A549 (cell line): Measurements from ENCODE around the gene HSD17B4.

ENCODE experiments used
- CHD2 ChIP-seq: fragments of 150-350 bp; IDR thresholded peaks from 2 replicates; pipeline ENCODE4 v1.6.1; 2014; ENCODE audit warnings: low read length; ENCODE audit not compliant: partially characterized antibody
- EHMT2 ChIP-seq: fragments of 200-600 bp; sonication (generic); IDR thresholded peaks from 2 replicates; pipeline ENCODE4 v1.6.1; 2016; ENCODE audit warnings: antibody characterized with exemption, low read depth, mild to moderate bottlenecking, moderate library complexity
- FOSL2 ChIP-seq, 2 experiments: fragments of 450-650 bp in 1 of 2; fragments of >200 bp in 1 of 2; sonication (Bioruptor Twin) in 1 of 2; formaldehyde crosslinking; IDR thresholded peaks; 2 replicates each; pipeline versions ENCODE4 v1.5.0 to v1.6.1; 2016 to 2020; ENCODE audit warnings: mild to moderate bottlenecking in 1 of 2, moderate library complexity in 1 of 2
- HDAC2 ChIP-seq: fragments of 200-600 bp; sonication (generic); IDR thresholded peaks from 2 replicates; pipeline ENCODE4 v1.6.1; 2016
- JUNB ChIP-seq: fragments of >200 bp; sonication (Bioruptor Twin); formaldehyde crosslinking; IDR thresholded peaks from 2 replicates; pipeline ENCODE4 v1.6.1; 2016
- KDM1A ChIP-seq: fragments of 200-600 bp; sonication (generic); IDR thresholded peaks from 2 replicates; pipeline ENCODE4 v1.6.1; 2016; ENCODE audit warnings: low read depth, mild to moderate bottlenecking
- POLR2A ChIP-seq: IDR thresholded peaks from 2 replicates; pipeline ENCODE4 v1.6.1; 2012; ENCODE audit warnings: mild to moderate bottlenecking, low read length
- RARB ChIP-seq: fragments of 250-450 bp; sonication (Bioruptor Pico); IDR thresholded peaks from 2 replicates; pipeline ENCODE4 v1.8.0; 2021; ENCODE audit warnings: mild to moderate bottlenecking, moderate library complexity
- RCOR1 ChIP-seq: fragments of 150-350 bp; IDR thresholded peaks from 2 replicates; pipeline ENCODE4 v1.6.1; 2014; ENCODE audit warnings: antibody characterized with exemption, low read length, low read depth
- TF ChIP-seq, protein P1 (sequence below): fragments of >200 bp; sonication (Bioruptor Twin); formaldehyde crosslinking; IDR thresholded peaks from 3 replicates; pipeline ENCODE4 v1.5.1; 2016
- TF ChIP-seq, protein P2 (sequence below): IDR thresholded peaks from 2 replicates; pipeline ENCODE4 v1.6.1; 2012
- TF ChIP-seq, protein P3 (sequence below): fragments of 200-600 bp; sonication (generic); IDR thresholded peaks from 2 replicates; pipeline ENCODE4 v1.6.1; 2016; ENCODE audit warnings: antibody characterized with exemption, mild to moderate bottlenecking, moderate library complexity
- TF ChIP-seq, protein P4 (sequence below): fragments of 250-450 bp; sonication (Bioruptor Pico); IDR thresholded peaks from 2 replicates; pipeline ENCODE4 v1.5.0; 2020; ENCODE audit warnings: low read depth, mild to moderate bottlenecking, moderate library complexity

DNA sequence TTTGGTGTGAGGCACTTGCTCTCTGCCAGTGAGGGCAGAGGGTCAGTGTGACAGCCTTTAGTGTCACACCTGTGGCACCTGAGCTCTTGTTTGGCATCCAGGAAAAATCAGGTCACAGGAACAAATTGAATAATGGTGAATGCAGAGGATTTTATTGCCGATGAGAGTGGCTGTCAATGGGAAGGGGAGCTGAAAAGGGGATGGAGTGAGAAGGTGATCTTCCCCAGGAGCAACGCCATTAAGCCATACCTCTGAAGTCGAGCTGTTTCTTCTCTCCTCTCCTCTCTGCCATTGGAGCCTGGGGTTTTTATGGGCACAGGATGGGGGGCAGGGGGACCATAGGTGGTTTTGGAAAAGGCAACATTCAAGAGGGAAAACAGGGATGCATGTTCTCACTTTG lies 2.4 kb upstream of the HSD17B4 start:
- TF ChIP-seq CHD2: no peak
- TF ChIP-seq, protein P1, sequence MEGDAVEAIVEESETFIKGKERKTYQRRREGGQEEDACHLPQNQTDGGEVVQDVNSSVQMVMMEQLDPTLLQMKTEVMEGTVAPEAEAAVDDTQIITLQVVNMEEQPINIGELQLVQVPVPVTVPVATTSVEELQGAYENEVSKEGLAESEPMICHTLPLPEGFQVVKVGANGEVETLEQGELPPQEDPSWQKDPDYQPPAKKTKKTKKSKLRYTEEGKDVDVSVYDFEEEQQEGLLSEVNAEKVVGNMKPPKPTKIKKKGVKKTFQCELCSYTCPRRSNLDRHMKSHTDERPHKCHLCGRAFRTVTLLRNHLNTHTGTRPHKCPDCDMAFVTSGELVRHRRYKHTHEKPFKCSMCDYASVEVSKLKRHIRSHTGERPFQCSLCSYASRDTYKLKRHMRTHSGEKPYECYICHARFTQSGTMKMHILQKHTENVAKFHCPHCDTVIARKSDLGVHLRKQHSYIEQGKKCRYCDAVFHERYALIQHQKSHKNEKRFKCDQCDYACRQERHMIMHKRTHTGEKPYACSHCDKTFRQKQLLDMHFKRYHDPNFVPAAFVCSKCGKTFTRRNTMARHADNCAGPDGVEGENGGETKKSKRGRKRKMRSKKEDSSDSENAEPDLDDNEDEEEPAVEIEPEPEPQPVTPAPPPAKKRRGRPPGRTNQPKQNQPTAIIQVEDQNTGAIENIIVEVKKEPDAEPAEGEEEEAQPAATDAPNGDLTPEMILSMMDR: no peak
- TF ChIP-seq, protein P2, sequence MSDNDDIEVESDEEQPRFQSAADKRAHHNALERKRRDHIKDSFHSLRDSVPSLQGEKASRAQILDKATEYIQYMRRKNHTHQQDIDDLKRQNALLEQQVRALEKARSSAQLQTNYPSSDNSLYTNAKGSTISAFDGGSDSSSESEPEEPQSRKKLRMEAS: no peak
- no peak for TF ChIP-seq KDM1A
- TF ChIP-seq POLR2A: no peak
- TF ChIP-seq JUNB: no peak
- TF ChIP-seq, protein P3, sequence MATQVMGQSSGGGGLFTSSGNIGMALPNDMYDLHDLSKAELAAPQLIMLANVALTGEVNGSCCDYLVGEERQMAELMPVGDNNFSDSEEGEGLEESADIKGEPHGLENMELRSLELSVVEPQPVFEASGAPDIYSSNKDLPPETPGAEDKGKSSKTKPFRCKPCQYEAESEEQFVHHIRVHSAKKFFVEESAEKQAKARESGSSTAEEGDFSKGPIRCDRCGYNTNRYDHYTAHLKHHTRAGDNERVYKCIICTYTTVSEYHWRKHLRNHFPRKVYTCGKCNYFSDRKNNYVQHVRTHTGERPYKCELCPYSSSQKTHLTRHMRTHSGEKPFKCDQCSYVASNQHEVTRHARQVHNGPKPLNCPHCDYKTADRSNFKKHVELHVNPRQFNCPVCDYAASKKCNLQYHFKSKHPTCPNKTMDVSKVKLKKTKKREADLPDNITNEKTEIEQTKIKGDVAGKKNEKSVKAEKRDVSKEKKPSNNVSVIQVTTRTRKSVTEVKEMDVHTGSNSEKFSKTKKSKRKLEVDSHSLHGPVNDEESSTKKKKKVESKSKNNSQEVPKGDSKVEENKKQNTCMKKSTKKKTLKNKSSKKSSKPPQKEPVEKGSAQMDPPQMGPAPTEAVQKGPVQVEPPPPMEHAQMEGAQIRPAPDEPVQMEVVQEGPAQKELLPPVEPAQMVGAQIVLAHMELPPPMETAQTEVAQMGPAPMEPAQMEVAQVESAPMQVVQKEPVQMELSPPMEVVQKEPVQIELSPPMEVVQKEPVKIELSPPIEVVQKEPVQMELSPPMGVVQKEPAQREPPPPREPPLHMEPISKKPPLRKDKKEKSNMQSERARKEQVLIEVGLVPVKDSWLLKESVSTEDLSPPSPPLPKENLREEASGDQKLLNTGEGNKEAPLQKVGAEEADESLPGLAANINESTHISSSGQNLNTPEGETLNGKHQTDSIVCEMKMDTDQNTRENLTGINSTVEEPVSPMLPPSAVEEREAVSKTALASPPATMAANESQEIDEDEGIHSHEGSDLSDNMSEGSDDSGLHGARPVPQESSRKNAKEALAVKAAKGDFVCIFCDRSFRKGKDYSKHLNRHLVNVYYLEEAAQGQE: no peak
- no peak for TF ChIP-seq RCOR1
- TF ChIP-seq, protein P4, sequence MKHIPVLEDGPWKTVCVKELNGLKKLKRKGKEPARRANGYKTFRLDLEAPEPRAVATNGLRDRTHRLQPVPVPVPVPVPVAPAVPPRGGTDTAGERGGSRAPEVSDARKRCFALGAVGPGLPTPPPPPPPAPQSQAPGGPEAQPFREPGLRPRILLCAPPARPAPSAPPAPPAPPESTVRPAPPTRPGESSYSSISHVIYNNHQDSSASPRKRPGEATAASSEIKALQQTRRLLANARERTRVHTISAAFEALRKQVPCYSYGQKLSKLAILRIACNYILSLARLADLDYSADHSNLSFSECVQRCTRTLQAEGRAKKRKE: no peak
- no peak for TF ChIP-seq RARB (CRISPR knock-in tag)
- TF ChIP-seq FOSL2 (IDR thresholded peaks at IDR 0.05): no peak
- TF ChIP-seq FOSL2 (CRISPR knock-in tag; IDR thresholded peaks at IDR 0.05): no peak
- no peak for TF ChIP-seq HDAC2
- no peak for TF ChIP-seq EHMT2
